ENCODE results near the gene BCL2.

- TF ChIP-seq CTCF (IDR thresholded peaks at IDR 0.05; ENCODE audit: low read depth, low read length) (peak; percentile 99), EZH2phosphoT487 (IDR thresholded peaks at IDR 0.05; ENCODE audit: low read depth) (no peak)
Observed at GRCh38 chr18:63155169-63155852, 164.3 kb downstream of the BCL2 start.
